HG03565 (cell line): Measurements from ENCODE around the gene NEK6.

Experiments
- ATAC-seq: cut with Tn5 transposase; IDR thresholded peaks from one replicate; pipeline ENCODE4 v1.9.1; 2021; ENCODE audit warnings: mild to moderate bottlenecking, moderate library complexity; ENCODE audit not compliant: unreplicated experiment

NEK6 gene

GRCh38 chr9:124339603-124340146 lies 81.9 kb downstream of the NEK6 start:
- ATAC-seq = no peak

DNA sequence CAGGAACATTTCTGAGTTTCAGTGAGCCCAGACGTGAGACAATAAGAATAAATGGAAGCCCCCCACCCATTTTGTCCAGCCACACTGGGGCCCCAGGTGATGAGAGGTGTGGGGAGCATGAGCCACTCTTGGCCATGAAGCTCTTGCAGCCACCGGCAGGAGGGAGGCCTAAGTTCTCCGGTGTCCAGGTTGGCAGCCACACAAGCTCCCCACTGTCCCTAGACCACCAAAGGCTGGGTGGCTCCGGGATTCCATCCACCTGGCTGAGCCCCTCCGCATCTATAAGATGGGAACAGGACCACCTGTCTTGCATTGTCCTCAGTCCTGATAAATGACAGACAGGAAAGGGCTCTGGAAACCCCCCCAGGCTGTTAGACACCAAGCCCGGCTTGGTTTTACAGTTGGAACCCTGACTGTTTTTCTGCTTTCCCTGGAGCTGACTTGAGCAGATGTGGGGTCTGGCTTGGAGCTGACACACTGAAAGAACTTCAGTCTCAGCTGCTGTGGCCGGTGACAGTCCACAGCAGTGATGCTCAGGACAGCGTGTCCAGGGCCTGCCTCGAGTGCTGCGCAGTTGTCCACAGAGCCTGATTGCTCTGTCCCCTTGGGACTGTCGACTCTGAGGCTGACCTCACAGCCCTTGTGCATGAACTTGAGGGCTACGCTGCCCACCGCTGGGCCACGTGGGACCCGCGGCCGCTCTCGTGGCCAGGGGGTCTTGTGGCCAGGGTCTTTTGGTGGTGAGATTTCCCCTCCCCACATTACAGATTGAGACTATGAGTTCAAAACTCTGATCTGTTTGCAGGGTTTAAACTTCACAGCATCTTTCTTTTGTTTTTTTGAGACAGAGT lies 82.7 kb downstream of the NEK6 start:
- no peak for ATAC-seq

DNA sequence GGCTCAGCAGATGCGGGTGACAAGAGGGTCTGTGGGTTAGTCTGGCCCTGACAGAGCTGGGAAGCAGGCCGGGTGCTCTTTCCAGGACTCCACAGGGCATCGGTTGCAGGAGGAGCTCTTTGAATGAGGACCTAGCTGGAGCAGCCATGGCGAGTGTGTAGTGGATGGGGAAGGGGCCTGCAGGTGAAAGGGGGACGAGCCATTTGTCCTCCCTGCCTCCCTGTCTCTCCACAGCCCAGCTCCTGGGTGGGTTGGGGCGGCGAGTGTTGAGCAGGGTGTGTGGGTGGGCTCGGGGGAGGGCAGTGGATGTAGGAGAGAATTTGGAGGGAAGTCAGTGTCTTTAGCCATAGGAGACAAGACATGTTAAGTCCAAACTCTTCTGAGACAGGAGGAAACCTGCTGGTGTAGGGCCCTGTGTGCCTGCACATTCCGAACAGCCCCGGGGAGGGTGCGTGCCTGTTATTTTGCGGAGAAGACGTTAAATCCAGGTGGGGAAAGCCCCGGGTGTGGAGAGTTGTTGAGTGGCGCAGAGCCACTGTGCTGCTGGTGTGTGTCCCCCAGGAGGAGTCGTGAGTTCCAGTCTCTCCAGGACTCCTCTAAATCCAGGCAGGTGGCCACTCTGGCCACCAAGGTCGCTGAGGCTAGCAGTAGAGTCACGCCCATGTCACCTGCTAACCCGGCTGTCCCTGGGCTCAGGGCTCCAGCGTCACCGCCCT lies 83.9 kb downstream of the NEK6 start:
- ATAC-seq = no peak

- no peak for ATAC-seq
Observed at GRCh38 chr9:124342402-124342775, 84.6 kb downstream of the NEK6 start.

GRCh38 chr9:124342776-124343485 lies 85.2 kb downstream of the NEK6 start:
- no peak for ATAC-seq

- ATAC-seq = no peak
Observed at GRCh38 chr9:124343533-124344290, 86.0 kb downstream of the NEK6 start.

DNA sequence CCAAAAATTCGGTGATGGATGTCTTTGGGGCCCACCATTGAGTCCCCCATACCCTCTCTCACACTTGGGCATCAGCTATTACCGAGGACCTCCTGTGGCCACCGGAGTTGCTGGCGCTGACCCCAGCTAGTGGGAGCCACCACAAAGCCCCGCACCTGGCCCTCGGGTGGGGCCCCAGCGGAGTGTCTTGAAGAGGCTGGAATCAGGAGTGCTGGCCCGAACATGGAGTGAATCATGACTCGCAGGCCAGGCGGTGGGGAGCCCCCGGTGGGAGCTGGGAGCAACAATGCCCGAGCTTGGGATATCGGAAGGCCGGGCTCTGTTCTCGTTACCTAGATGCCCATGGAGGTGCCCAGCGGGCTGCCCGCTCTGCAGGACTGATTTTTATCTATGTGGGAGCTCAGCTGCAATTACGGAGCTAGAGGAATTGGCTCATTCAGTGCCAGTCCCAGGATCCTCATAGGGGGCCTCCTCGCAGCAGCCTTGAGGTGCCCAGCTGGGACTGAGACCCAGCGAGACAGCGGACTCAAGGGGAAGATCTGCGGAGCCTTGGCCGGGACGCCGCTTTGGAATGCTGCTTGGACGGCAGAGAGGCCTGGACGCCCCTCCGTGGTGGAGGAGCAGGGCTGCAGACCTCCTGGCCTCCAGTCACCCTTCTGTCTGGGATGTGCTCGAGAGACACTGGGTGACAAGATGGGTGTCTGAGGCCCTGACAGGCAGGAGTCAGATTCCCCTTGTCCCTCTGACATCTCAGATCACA lies 86.7 kb downstream of the NEK6 start:
- ATAC-seq = no peak

- ATAC-seq = no peak
Observed at GRCh38 chr9:124345063-124345462, 87.3 kb downstream of the NEK6 start.

GRCh38 chr9:124345751-124346281 lies 88.1 kb downstream of the NEK6 start:
- no peak for ATAC-seq

GRCh38 chr9:124346347-124347163 lies 88.8 kb downstream of the NEK6 start:
- no peak for ATAC-seq

DNA sequence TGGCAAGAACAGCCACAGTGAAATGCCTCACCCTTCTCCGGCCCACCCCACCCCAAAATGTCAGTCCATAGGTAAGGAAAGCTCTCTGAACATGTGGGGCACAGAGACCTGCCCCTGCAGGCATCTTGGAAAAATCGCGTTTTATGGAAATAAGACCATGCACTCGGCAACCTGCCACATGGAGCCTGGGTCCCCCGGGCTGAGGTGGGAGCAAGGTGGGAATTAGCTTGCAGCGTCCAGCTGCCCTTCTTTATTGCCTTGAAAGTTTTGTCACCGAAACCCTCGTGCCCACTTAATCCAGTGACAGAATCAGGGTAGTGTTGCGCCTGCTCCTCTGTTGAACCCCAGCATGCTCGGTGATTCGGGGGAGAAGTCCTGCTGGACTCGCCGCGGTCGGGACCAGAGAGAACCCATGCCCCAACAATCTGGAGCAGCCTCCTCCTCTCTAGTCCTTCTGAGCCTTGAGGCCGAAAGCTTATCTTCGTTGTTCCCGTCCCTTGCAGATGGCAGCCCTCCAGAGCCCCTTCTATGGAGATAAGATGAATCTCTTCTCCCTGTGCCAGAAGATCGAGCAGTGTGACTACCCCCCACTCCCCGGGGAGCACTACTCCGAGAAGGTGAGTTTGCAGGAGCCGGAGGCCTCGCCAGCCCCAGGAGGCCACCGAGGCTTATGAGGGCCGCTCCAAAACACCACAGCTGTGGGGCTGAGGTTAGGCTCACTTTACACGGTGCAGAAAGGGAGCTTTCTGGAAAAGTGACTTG lies 89.6 kb downstream of the NEK6 start:
- no peak for ATAC-seq

GRCh38 chr9:124347968-124348358 lies 90.2 kb downstream of the NEK6 start:
- ATAC-seq = no peak

- no peak for ATAC-seq
Observed at GRCh38 chr9:124348363-124348762, 90.6 kb downstream of the NEK6 start.

DNA sequence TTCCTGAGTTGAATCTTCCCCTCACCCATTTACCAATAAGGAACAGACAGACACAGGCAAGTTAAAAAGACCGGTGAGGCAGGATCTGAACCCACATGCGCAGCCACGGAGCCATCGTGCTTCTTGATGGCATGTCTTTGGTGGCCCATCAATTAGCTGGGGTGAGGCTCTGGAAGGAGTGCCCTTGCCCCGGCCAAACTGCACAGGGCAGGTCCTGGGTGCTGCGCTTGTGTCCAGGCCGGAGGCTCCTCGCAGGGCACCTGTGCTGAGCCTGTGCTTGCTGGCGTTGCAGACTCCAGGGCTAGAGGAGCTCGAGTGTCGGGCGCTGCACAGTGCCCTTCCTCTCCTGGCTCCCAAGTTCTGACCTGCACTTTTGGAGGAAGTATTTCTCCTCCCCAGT lies 91.1 kb downstream of the NEK6 start:
- no peak for ATAC-seq

DNA sequence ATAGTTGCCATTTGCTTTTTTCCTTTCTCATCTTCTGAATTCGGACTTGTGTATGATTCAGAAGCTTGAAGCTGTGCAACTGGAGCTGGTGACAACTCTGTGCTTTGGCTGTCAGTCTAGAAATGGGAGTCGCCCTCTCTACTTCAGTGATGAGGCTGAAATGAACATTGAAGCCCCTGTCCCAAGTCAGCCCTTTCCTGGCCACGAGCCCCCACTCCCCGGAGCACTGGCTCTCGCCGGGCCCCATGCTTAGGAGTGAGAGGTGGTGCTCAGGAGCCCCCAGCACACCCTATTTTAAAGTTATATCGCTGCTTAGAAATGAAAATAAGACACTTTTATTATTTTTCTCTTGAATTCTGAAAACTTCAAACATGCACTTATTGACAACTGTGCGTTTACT lies 91.5 kb downstream of the NEK6 start:
- no peak for ATAC-seq

GRCh38 chr9:124349675-124350493 lies 92.1 kb downstream of the NEK6 start:
- no peak for ATAC-seq

DNA sequence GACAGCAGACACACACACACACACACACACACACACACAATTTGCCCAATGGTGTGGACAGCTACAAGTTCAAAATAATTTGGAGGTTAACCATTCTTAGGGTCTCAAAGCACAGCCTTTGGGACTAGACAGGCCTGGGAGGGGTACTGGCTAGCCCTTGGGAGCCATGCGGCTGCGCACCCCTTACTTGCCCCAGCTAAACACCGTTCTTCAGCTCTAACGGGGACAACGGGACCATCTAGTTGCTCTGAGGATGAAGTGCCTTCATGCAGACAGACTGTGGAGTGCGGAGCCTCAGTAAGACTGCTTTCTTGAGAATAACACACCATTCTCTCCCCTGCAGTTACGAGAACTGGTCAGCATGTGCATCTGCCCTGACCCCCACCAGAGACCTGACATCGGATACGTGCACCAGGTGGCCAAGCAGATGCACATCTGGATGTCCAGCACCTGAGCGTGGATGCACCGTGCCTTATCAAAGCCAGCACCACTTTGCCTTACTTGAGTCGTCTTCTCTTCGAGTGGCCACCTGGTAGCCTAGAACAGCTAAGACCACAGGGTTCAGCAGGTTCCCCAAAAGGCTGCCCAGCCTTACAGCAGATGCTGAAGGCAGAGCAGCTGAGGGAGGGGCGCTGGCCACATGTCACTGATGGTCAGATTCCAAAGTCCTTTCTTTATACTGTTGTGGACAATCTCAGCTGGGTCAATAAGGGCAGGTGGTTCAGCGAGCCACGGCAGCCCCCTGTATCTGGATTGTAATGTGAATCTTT lies 92.9 kb downstream of the NEK6 start:
- no peak for ATAC-seq
